PC-3 (cell line): ENCODE results near the gene CYBA. TPM values are rescaled to one million over a fixed set of nuclear protein-coding genes. Genes with fewer than 3 reads are reported as not detected.
A peak's percentile ranks its signal among the peaks of the same experiment; 100 is the strongest.

Experiments
- ATAC-seq: fragments of 200-7000 bp; cut with Tn5 transposase; 2 replicates; pipeline ENCODE4 v1.9.1; 2020; ENCODE audit warnings: mild to moderate bottlenecking, moderate library complexity
- BruUV-seq: library from RNA; stranded (reverse); fragments of 400-500 nt; replicated peaks from 2 replicates; lab custom pipeline; 2021; lab: Mats Ljungman, UMichigan
- CTCF ChIA-PET: fragments of 300-600 bp; sonication (Branson Sonifier 250); formaldehyde crosslinking; loops from one replicate; lab custom pipeline; 2022; ENCODE audit warnings: antibody characterized with exemption; lab: Charles Lee
- POLR2A ChIA-PET: fragments of 300-600 bp; sonication (Branson Sonifier 250); formaldehyde crosslinking; loops from one replicate; lab custom pipeline; 2022; ENCODE audit warnings: antibody characterized with exemption; ENCODE audit not compliant: unreplicated experiment; lab: Charles Lee
- DNase-seq: peaks from one replicate; pipeline ENCODE4 v3.0.0-alpha.2; 2015
- H2AFZ ChIP-seq: fragments of 300-600 bp; sonication (generic); 2 replicates; pipeline ENCODE4 v1.6.0; 2016; ENCODE audit warnings: antibody characterized with exemption, low read length
- H3F3A ChIP-seq: fragments of 300-600 bp; sonication (generic); one replicate; pipeline ENCODE4 v1.6.0; 2017; ENCODE audit warnings: antibody characterized with exemption, low read length, control low read depth, mild to moderate bottlenecking; ENCODE audit not compliant: unreplicated experiment
- H3K27ac ChIP-seq: fragments of 300-600 bp; sonication (generic); 2 replicates; pipeline ENCODE4 v1.5.1; 2016; ENCODE audit warnings: mild to moderate bottlenecking, low read length
- H3K27me3 ChIP-seq: fragments of 300-600 bp; sonication (generic); 2 replicates; pipeline ENCODE4 v1.6.1; 2016; ENCODE audit warnings: low read length, mixed read lengths
- H3K36me3 ChIP-seq: fragments of 300-600 bp; sonication (generic); 2 replicates; pipeline ENCODE4 v1.6.1; 2016; ENCODE audit warnings: low read depth, mixed run types, low read length, mixed read lengths
- H3K4me1 ChIP-seq: fragments of 300-600 bp; sonication (generic); 2 replicates; pipeline ENCODE4 v1.5.1; 2016; ENCODE audit warnings: low read length; ENCODE audit not compliant: insufficient read depth
- H3K4me2 ChIP-seq: fragments of 300-600 bp; sonication (generic); 2 replicates; pipeline ENCODE4 v1.6.0; 2016; ENCODE audit warnings: low read length
- H3K4me3 ChIP-seq: fragments of 300-600 bp; sonication (generic); 2 replicates; pipeline ENCODE4 v1.5.1; 2016; ENCODE audit warnings: mild to moderate bottlenecking, low read length, mixed read lengths
- H3K79me2 ChIP-seq: fragments of 300-600 bp; sonication (generic); 2 replicates; pipeline ENCODE4 v1.6.1; 2017; ENCODE audit warnings: low read length, mixed read lengths
- H3K9ac ChIP-seq: fragments of 300-600 bp; sonication (generic); 2 replicates; pipeline ENCODE4 v1.6.0; 2016; ENCODE audit warnings: mild to moderate bottlenecking, low read length
- H3K9me2 ChIP-seq: fragments of 300-600 bp; sonication (generic); replicated peaks from 2 replicates; pipeline ENCODE4 v1.6.1; 2016; ENCODE audit warnings: mixed run types, low read length, mixed read lengths
- H3K9me3 ChIP-seq: fragments of 300-600 bp; sonication (generic); 2 replicates; pipeline ENCODE4 v1.6.1; 2016; ENCODE audit warnings: low read length, mixed read lengths
- H4K20me1 ChIP-seq: fragments of 300-600 bp; sonication (generic); 2 replicates; pipeline ENCODE4 v1.6.1; 2016; ENCODE audit warnings: low read length, mixed read lengths
- EZH2 ChIP-seq: fragments of 300-600 bp; sonication (generic); IDR thresholded peaks from one replicate; pipeline ENCODE4 v1.6.1; 2017; ENCODE audit warnings: antibody characterized with exemption, mild to moderate bottlenecking, low read length; ENCODE audit not compliant: unreplicated experiment
- EZH2phosphoT487 ChIP-seq: fragments of 300-600 bp; sonication (generic); IDR thresholded peaks from 2 replicates; pipeline ENCODE4 v1.6.1; 2018; ENCODE audit warnings: mild to moderate bottlenecking, antibody characterized with exemption, low read length, borderline replicate concordance
- intact Hi-C: fragments of 100-400 bp; cut with micrococcal nuclease; formaldehyde crosslinking; loops from 2 replicates; pipeline ENCODE4 v1.9.0; 2023
- total RNA-seq: library from RNA; depleted of rRNA; stranded (reverse); fragments of >200 nt; gene quantifications from 2 replicates; pipeline ENCODE4 v1.2.3, GENCODE V29; 2014
- TF ChIP-seq, protein P1 (sequence below): fragments of 300-600 bp; sonication (generic); conservative IDR thresholded peaks from 2 replicates; pipeline ENCODE4 v1.5.1; 2017; ENCODE audit warnings: antibody characterized with exemption, low read depth, mild to moderate bottlenecking, low read length

Gene CYBA
- total RNA-seq, 1 experiment from 2014 or later: not detected

DNA sequence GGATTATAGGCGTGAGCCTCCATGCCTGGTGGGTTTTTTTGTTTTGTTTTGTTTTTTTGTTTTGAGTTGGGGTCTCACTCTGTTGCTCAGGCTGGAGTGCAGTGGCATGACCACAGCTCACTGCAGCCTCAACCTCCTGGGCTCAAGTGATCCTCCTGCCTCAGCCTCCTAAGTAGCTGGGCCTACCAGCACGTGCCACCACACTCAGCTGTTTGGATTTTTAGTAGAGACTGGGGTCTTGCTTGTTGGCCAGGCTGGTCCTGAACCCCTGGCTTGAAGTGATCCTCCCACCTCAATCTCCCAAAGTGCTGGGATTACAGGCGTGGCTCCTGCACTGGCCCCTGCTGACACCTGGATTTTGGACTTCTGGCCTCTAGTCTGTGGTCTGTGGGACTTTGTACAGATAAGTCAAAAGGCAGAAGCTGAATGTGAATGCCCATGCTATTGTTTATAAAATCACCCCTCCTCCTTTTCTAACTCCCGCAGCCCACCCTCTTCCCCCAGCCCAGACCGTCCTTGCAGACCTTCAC is 29.8 kb upstream of the CYBA start:
- no peaks in the 10 kb centered on the region for H3K9me2 ChIP-seq
- H4K20me1 ChIP-seq: no peaks in the 10 kb centered on the region
- no peaks in the 10 kb centered on the region for H3K79me2 ChIP-seq
- intact Hi-C loops: no loop called here
- no peaks in the 10 kb centered on the region for H3K36me3 ChIP-seq
- DNase-seq: no peak
- H3K27ac ChIP-seq: no peak overlapping the region
- POLR2A ChIA-PET: no interaction called here
- CTCF ChIA-PET: no interaction called here
- no peak overlapping the region for H3K4me3 ChIP-seq
- peaks cover 6% of the 10 kb centered on the region; the same call in 1 of the 2 replicates for H3K4me1 ChIP-seq
- TF ChIP-seq EZH2: no peak
- TF ChIP-seq EZH2phosphoT487: no peak
- TF ChIP-seq, protein P1, sequence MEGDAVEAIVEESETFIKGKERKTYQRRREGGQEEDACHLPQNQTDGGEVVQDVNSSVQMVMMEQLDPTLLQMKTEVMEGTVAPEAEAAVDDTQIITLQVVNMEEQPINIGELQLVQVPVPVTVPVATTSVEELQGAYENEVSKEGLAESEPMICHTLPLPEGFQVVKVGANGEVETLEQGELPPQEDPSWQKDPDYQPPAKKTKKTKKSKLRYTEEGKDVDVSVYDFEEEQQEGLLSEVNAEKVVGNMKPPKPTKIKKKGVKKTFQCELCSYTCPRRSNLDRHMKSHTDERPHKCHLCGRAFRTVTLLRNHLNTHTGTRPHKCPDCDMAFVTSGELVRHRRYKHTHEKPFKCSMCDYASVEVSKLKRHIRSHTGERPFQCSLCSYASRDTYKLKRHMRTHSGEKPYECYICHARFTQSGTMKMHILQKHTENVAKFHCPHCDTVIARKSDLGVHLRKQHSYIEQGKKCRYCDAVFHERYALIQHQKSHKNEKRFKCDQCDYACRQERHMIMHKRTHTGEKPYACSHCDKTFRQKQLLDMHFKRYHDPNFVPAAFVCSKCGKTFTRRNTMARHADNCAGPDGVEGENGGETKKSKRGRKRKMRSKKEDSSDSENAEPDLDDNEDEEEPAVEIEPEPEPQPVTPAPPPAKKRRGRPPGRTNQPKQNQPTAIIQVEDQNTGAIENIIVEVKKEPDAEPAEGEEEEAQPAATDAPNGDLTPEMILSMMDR: no peak
- H3F3A ChIP-seq: no peaks in the 10 kb centered on the region
- no peak overlapping the region for H3K4me2 ChIP-seq
- H3K27me3 ChIP-seq: no peaks in the 10 kb centered on the region
- no TSS peak for BruUV-seq
- H3K9me3 ChIP-seq: no peaks in the 10 kb centered on the region
- ATAC-seq: no peak
- 0 out of 2 replicates have a peak overlapping the region, but pooled peaks have one; percentile 53 for H2AFZ ChIP-seq
- H3K9ac ChIP-seq: no peak overlapping the region

DNA sequence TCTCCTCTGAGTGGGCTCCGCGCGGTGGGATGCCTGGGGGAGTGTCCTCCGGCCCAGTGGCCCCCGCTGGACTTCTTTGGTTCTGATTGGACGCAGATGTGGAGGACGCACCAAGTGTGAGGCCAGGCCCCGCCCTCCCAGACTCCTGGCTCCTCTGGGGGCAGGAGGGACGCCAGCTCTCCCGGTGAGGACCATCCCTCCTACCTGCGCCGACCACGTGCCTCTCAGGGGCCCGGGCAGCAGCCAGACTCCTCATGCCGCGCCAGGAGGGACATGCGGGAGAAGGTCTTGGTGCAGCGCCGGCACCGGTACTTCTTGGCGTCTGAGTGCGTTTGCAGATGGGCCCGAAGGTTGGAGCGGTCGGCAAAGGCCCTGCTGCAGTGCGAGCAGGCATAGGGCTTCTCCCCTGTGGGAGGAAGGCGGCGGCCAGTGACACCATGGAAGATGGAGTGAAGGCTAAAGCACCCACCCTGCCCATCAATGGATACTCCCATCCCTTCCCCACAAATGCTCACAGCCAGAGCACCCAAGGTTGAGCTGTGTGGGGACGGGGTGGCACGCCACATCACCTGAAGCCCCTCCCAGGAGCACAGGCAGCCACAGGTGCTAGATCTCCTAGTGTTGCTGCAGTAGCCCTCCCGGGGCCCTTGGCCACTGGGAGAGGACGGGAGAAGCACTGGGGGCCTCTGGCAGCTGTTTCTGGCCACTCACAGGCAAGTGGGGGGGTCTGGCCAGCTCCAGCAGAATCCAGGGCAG is 27.5 kb upstream of the CYBA start:
- H3K36me3 ChIP-seq: no peaks in the 10 kb centered on the region
- TF ChIP-seq, protein P1: no peak
- TF ChIP-seq EZH2phosphoT487 (no peak), EZH2 (no peak)
- no peak; the same call in 1 of the 2 replicates for ATAC-seq
- no peak overlapping the region for H3K4me3 ChIP-seq
- no peak overlapping the region for H3K9ac ChIP-seq
- ChIA-PET POLR2A (no interaction called here), CTCF (no interaction called here)
- no peak overlapping the region for H3K27ac ChIP-seq
- H4K20me1 ChIP-seq: no peaks in the 10 kb centered on the region
- no peak for DNase-seq
- intact Hi-C loops: no loop called here
- BruUV-seq: no TSS peak
- no peak overlapping the region for H2AFZ ChIP-seq
- H3K27me3 ChIP-seq: no peaks in the 10 kb centered on the region
- H3K9me3 ChIP-seq: no peaks in the 10 kb centered on the region
- H3K4me1 ChIP-seq: peaks cover 6% of the 10 kb centered on the region; the same call in 1 of the 2 replicates
- H3K9me2 ChIP-seq: no peaks in the 10 kb centered on the region
- H3F3A ChIP-seq: no peaks in the 10 kb centered on the region
- no peaks in the 10 kb centered on the region for H3K79me2 ChIP-seq
- H3K4me2 ChIP-seq: no peak overlapping the region

DNA sequence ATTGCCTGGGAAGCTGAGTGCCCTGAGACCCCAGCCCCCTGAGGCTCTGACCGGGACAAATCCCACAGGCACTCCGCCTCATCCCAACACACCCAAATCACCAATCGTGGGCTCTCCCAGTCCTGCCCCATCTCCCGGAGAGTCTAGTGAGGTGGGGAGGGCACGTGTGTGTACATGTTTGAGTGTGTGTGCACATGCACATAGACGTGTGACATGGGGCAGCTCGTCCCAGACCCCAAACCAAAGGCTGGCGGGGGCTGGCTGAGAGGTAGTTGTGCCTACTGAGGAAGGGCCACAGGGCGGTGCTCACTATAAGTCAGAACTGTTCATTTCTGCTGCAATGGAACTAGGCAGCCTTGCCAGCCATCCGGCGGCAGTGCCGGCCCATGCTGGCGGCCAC is 26.9 kb upstream of the CYBA start:
- H3K4me3 ChIP-seq: no peak overlapping the region
- no TSS peak for BruUV-seq
- no peak overlapping the region for H3K9ac ChIP-seq
- H3K9me2 ChIP-seq: no peaks in the 10 kb centered on the region
- no peaks in the 10 kb centered on the region for H3K9me3 ChIP-seq
- H3K79me2 ChIP-seq: no peaks in the 10 kb centered on the region
- H3K36me3 ChIP-seq: no peaks in the 10 kb centered on the region
- H3K4me2 ChIP-seq: no peak overlapping the region
- TF ChIP-seq EZH2phosphoT487: no peak
- TF ChIP-seq EZH2: no peak
- H3K27ac ChIP-seq: no peak overlapping the region
- H2AFZ ChIP-seq: no peak overlapping the region
- intact Hi-C loops: no loop called here
- H3K4me1 ChIP-seq: peaks cover 6% of the 10 kb centered on the region; the same call in 1 of the 2 replicates
- no peak for DNase-seq
- CTCF ChIA-PET: no interaction called here
- no peaks in the 10 kb centered on the region for H3K27me3 ChIP-seq
- POLR2A ChIA-PET: no interaction called here
- ATAC-seq: no peak
- H4K20me1 ChIP-seq: no peaks in the 10 kb centered on the region
- H3F3A ChIP-seq: no peaks in the 10 kb centered on the region
